A172 (cell line): ENCODE results near the gene IL1RAP. TPM values are rescaled to one million over a fixed set of nuclear protein-coding genes. Genes with fewer than 3 reads are reported as not detected.

Experiments
- DNase-seq: peaks from one replicate; pipeline ENCODE4 v3.0.0-alpha.2; 2015; ENCODE audit warnings: low spot score
- total RNA-seq: library from RNA; depleted of rRNA; stranded (reverse); fragments of >200 nt; shearing (Covaris generic); gene quantifications from 2 replicates; pipeline ENCODE4 v1.2.3, GENCODE V29; 2014

The IL1RAP gene
- total RNA-seq, 1 experiment from 2014 or later: 13.3 TPM

DNA sequence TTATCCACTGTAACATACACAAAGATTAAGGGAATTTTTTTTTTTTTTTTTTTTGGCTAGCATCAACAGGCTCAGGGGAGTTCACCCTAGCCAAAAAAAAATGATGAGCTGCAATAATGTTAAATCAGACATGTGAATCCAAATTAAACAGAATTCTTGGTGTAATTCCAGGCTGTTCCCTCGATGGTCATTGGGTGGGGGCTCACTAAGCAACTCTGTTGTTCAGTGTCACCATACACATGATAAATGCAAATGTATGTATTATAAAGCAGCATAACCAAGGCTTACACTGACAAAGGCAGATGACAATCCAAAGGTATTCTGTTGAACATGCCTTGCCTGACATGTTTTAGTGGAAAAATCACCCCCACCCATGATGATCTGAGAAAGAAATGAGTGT is 29.0 kb downstream of the IL1RAP start:
- no peak for DNase-seq

DNA sequence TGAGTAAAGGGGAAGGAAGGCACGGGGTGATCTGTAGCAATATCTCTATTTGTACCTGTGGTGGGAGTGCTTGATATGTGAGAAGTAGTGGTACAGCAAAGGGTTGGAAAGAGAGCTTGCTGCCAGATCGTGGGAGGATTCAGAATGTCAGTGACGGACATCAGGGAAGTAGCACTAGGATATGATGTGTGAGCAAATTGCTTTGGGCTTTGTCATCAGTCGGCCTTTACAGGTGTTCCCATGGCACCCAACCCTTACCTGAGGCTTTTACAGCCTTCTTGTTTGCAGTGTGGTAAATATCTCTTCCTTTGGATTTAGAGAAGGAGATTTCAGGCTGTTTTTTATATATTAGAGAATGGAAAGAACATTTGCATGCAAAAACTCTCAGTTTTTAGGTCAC is 29.8 kb downstream of the IL1RAP start:
- no peak for DNase-seq

DNA sequence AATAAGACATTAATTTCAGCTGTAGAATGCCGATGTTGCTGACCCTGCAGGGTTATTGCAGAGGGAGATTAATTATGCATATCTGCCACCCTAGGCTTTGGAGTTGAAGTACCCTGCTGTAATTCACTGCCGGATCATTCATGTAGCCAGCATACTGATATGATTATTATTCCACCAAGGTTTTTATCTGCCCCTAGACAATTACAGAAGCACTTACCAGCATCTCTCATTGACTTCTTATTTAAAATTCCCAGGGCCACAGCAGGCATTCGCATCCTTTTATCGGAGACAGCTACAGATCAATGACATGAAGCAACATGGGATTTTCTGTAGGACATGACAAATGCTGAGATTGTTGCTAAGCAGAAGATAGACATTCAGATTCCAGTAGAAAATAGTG is 31.3 kb downstream of the IL1RAP start:
- no peak for DNase-seq

DNA sequence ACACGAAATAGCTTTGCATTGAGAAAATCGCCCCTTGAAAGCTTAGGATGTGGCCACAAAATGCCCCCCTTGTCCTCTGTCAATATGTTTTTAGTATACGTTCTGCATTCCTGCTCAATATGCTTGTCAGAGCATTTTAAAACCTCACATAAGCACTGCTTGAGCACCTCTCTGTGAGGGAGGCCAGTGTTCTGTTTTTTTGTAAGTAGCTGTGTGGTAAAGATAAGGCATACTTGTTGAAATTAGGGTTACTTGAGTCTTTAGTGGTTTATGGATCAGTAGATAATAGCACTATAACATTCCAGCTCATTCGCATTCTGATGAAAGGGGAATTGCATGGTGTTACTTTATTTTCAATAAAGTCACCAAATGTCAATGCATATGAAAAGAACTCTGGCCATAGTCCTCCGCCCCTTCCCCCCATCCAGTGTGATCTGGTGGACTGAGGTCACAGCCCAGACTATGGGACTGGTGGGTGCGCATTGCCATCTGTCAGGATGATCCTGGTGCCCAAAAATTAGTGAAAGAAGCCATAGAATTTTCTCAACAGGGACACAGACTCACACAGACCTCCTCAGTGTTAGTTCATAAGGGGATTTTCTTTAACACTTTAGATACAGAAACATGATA is 33.1 kb downstream of the IL1RAP start:
- DNase-seq: no peak

DNA sequence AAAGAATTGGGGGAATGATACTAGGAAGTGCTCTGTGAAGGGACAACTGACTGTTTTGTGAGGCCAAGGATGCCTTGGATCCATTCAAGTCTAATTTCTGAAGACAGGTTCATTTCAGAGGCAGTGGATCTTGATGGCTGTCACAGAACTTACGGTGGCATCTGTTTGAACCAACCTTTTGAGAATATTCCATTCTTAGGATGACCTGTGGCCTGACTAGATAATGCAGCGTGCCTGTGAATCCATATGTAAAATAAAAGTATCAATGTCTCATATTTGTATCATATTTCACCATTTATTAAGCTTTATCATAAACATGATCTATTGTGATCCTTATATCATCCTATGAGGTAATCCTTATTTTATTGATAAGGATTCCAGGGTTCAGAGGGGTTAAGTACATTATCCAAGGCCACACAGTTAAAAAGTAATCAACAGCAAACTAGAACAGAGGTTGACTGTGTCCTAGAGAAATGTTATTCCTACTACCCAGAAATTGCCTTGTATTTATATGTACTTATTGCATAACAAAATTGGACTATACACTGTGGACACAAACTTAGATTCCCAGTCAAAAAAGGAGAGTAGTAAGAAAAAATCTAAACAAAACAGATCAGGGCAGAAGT is 34.3 kb downstream of the IL1RAP start:
- DNase-seq: no peak

DNA sequence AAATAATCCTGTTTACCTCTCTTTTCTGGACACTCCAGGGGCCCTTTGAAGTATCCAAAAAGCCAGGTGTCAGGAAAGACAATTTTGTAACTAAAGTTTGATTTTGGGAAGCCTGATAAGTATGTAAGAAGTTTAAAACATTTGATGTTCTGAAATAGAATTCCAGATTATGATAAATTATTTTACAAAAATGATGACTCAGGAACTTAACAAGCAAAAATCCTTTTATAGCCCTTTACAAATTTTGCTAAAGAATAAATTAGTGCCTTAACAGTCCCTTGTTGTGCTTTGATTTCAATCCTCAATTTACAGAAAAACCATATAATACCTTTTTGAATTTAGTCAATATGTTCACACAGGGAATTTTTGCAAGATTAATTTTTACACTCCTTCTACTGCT is 38.1 kb downstream of the IL1RAP start:
- DNase-seq: no peak

DNA sequence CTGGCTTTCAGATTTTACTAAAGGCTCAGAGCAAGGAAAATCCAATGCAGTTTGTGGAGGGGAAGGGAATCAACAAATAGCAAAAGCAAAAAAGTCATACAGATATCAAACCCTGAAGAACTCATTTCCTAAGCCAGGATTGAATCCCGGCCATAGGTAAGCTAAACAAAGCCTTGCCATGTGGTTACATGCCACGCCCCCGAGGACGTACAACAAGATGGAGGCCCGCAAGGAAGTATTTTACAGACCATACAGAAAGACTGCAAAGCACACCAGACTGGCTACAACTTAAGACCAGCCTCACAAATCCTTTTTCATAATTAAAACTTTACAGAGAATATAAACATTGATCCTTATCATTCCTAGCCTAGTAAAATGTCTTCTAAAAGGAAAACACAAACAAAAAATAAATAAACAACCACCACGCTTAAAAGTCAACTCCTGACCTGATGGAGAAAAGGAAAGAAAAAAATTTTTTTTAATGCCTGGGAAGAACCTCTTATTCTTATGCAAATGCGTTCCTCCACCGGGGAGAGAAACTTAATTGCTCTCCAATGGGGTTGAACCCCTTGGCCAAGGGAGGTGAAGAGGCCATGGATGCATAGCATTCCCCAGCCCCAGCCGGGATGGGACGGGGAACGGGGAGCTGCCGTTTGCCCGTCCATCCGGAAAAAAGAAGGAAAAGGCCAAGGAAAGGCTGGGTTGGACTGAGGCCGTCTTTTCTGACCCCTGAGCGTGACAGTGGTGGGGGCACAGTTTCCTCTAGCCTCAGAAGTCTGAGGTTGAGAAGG is 39.3 kb downstream of the IL1RAP start:
- DNase-seq: no peak

DNA sequence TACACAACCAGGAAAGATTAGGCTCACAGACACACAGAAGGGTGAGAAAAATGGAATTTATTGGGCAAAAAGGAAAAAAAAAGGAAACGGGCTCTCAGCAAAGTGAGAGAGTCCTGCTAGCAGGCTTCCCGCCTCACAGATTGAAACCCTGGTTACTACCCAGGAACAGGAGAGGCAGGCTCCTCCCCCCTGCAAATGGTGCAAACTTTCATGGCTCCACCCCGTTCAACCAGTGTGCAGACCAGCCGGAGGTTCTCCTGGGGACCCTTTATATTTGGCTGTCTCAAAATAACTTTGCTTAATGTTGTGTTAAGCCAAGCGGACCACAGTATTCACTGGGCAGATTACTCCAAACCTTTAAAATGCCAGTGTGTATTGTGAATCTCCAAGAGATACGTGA is 40.3 kb downstream of the IL1RAP start:
- DNase-seq: no peak

DNA sequence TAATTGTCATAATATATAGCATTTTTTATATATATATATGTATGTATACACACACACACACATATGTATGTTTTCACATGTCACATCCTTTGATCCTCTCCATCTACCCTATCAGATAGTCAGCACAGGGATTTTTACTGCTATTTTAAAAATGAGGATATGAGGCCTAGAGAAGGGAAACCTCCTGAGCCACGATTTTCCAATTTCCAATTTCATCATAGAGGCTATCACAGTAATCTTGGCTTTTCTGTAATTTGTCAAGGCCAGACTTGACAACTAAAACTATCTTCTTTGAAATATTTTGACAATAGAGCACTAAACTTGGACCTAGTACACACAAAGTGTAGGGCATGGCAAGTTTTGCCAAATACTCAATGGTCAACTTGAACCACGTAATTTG is 42.5 kb downstream of the IL1RAP start:
- no peak for DNase-seq

DNA sequence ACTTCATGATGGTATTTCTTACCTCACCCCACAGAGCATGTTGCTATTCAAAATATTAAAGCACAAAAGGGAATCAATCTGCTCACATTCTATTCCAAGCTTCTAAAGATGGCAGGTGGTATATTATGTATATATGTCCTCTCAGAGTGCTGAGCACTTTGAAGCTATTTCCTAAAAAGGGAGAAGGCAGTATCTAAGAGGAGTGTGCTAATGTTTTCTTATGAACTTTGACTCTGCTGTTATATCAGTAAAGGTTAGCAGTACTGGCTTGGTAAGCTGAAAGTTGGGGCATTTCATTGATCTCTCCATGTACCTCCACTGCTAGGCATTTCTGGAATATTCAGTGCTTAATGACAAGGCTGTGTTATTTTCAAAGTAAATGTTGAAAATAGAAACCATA is 43.4 kb downstream of the IL1RAP start:
- no peak for DNase-seq

DNA sequence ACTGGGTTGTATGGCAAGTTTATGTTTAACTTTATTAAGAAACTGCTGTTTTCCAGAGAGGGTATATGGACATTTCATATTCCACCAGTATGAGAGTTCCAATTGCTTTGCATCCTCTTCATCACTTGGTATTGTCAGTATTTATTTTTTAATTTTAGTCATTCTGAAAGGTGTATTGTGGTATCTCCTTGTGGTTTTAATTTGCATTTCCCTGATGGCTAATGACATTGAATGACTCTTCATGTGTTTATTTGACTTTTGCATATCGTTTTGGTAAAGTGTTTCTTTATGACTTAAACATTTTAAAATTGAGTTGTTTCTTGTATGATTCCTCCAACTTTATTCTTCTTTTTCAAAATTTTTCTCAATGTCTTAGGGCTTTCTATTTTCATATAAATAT is 44.4 kb downstream of the IL1RAP start:
- DNase-seq: no peak

DNA sequence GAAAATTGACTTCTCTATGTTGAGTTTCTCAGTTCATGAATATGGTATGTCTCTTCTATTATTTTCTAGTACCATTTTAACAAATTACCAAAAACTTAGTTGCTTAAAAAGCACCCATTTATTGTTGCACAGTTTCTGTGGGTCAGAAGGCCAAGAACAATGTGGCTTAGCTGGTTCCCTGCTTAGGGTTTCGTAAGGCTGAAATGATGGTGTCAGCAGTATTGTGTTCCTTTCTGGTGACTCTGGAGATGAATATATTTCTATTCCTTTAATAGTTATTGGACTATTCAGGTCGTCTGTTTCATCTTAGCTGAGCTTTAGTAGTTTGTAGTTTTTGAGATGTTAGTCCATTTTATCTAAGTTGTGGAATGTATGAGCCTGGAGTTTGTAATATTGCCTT is 44.9 kb downstream of the IL1RAP start:
- DNase-seq: no peak

DNA sequence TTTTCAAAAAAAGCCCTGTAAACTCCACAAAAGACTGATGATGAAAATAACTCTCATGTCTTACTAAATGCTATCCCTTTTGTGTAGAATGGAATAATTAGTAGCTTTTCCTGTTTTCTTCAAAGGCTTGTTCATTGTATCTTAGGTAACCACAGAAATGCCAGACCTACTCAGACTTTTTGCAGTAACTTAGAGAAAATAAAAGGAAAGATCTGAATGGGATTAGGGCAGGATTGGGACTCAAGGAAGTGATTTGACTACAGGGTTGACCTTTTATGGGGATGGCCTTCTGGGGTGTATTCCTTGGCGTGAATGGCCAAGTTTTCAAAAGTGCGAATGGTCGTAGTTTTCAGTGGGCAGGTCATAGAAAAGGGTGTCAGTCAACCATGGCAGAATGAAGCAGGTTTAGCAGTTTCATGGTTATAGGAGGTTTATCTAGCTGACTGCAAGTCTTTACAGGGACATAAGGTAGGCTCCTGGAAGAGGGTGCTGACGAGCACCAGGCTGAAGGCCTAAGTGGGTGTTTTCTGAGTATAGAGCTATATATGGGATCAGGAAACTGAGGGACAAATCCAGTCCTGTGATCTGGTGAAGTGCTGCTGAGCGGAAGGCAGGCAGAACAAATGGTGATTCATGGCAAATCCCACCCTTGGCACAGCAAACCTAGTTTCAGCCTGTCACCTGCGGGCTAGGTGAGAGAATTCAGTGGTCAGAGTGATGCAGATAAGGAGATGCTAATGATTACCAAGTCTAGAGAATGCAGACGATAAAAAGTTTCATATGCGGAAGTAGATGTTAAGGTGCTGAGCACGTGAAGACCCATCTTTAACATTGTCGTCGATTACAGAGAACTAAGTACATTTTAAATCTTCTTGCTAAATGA is 46.4 kb downstream of the IL1RAP start:
- DNase-seq: no peak

DNA sequence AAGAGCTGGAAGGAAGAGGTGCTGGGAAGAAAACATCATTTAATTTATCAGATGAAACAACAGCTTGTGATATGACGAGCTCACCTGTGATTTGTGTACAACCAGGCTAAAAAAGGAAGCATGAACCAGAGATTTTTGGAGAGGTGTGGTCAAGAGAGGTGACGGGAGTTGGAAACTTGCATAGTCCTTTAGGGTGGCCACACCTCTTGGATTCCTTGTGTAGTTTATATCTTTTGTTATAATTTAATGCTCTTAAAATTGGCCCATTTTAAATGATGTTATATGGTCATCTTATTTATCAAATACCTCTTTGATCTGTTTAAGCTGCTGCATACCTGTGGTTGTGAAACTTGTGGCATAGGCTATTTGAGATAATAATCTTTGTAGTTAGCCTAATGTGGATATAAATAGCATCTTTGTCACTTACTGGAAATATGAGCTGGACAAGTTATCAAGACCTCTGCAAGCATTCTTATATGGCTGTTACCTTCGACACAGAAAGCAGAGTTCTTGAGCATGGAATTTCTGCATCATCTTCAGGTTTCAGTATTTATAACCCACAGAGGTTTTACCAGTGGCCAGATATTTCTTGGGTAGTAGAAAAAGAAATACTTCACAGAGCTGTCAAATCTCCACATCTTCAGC is 49.1 kb downstream of the IL1RAP start:
- DNase-seq: peak; percentile 57

DNA sequence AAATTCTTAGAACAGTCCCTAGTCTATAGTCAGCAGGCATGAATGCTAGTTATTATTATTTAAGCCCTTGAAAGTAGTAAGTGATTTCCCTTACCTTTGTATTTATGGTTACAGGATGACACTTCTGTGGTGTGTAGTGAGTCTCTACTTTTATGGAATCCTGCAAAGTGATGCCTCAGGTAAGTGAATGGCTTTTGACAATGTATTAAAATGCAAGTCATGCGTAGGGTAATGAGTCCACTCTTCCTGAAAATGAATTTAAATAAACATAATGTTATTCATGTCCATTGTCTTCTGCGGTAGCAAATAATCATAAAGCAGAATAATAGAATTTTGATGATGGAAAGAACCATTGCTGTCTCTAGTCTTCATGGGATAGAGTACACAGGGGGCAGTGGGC is 50.3 kb downstream of the IL1RAP start:
- no peak for DNase-seq

DNA sequence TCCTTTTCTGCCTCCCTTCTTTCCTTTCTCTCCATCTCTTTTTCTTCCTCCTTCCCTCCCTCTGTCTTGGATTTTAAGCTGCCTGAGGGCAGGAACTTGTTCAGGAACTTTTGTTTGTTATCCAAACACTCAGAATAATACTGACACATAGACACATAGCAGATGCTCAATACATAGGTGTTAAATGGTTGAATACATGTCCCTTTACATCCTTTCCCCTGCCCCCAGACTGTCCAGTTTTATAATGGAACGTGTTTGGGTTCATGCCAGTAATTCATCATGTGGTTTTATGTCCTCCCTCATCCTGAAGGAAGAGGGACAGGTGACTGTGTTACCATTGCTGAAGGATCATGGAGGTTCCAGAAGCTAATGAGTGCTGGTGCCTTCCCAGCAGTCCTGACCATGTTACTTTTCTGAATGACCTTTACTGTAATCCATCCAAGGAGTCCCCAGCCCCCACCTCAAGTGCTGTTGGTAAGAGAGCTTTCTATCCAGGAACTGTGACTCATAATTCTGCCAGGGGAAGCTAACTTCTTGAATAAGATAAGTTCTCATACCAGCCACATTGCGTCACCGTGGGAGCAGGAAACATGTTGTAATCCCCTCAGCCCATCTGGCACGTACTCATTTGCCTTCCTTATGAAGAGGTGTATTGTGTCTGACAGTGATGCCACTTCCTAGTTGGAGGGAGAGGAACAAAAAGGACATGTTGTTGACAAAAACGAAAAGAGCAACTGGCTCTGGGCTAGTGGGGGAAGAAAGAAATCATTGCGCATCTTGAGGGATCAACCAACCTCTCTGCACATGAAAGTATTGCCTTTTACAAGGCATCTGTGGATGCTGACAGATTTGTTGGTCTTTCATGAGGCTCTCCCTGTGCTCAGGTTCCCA is 52.4 kb downstream of the IL1RAP start:
- DNase-seq: peak; percentile 100

DNA sequence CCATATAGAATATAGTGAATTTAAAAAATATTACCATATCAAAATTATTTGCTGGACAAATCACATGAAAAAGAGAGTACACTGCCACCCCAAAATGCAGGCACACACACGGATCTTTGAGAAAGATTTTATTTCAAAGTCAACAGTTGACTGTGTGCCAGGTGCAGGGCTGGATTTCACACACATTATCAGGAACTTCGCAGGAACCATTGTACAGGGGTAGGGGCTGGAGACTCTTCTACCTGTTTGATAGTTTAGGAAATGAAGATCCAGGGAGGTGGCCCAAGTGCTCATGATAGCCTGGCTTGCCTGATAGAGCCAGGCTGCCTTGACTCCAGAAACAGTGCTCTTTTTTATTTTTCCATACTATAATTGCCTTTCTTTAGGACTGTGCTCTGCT is 54.2 kb downstream of the IL1RAP start:
- no peak for DNase-seq

DNA sequence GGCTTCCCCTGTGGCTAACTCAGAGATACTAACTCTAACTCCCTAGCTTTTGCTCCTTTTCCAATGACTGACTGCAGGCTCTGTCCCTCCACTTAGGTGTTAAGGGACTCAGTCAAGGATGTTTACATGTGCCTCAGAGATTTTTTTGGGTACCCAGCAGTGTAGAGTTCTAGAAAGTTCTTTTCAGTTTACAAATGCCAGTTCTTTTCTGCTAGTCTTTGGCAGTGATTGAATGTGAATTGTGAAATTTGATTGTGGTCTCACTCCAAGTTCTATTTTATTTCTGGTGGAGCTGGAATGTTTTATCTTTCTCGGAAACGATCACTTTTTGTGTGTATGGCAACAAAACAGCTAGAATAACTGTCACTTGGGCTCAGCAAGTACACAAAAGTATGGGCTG is 60.6 kb downstream of the IL1RAP start:
- no peak for DNase-seq

DNA sequence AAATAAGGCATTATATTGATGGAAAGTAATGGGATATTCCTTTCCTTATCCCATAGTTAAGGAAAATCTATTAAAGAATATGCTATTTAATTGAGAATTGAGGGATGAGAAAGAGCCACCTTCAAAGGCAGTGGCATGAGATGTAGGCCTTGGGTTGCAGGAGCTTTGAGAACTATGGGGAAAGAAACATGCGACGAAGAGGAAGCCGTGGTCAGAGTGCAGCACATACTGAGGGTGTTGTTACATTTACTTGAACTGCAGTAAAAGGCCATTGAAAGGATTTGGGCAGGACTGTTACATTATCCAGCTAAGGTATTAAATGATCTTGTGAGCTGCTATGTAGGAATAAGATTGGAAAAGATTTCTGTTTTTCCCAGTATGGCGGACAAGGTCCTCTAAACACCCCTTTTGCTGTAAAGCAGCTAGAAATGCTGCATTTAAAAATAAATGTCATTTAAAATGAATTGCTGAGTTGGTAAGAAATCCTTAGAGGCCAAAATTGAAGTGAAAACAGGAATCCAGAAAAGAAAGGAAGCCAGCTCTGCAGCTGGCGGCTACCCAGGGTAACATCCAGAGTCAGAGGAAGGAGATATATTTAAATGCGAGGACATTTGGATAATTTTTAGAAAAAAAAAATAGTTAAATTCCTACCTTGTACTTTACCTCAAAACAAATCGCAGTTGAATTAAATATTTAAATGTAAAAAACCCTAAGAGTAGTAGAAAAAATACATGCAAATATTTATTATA is 61.7 kb downstream of the IL1RAP start:
- no peak for DNase-seq

DNA sequence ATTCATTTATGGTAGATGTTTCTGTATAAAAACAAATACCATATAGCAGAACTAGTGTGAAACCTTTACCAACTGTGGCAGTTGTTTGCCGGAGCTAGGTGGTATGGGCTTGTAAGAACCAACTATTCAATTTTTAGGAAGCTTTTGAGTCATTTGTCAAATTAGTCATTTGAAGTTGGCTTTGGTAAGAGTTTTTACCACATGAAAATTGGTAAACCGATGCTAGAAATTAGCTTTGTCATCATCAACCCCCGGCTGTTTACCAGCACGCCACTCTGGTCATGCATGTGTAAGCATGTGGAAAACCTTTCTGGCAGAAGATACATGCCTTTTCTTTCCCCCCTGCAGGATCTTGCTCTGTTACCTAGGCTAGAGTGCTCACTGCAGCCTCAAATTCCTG is 63.3 kb downstream of the IL1RAP start:
- no peak for DNase-seq
